HCT116 (cell line): ENCODE results near the gene PDE1C.

Experiments
- CTCF ChIP-seq, 3 experiments: fragments of 200-600 bp in 1 of 3; sonication (generic) in 1 of 3; IDR thresholded peaks in 2 of 3; conservative IDR thresholded peaks in 1 of 3; 2 replicates each; pipeline ENCODE4 v1.5.1; 2012 to 2017; ENCODE audit warnings: low read depth in 2 of 3, low read length in 2 of 3, antibody characterized with exemption in 1 of 3, borderline replicate concordance in 1 of 3, control low read depth in 1 of 3, mild to moderate bottlenecking in 1 of 3, mixed read lengths in 1 of 3, mixed run types in 1 of 3, moderate library complexity in 1 of 3; ENCODE audit not compliant: insufficient read depth in 1 of 3
- POLR2A ChIP-seq: IDR thresholded peaks from 2 replicates; pipeline ENCODE4 v1.7.0; 2011; ENCODE audit warnings: borderline replicate concordance; ENCODE audit not compliant: insufficient read depth, insufficient read length; ENCODE audit errors: extremely low read depth
- ZFX ChIP-seq: fragments of 450-650 bp; IDR thresholded peaks from 2 replicates; pipeline ENCODE4 v1.6.1; 2017

GRCh38 chr7:31860925-31861324 lies 209.3 kb downstream of the PDE1C start:
- TF ChIP-seq POLR2A (no peak), CTCF (IDR thresholded peaks at IDR 0.05 in 2 of 3, conservative IDR thresholded peaks at IDR 0.05 in 1 of 3; ENCODE audit: borderline replicate concordance in 1 of 3, insufficient read depth in 1 of 3, low read depth in 2 of 3, low read length in 2 of 3) (no peak), ZFX (no peak)
